NCI-H446 (cell line): Measurements from ENCODE around the gene FN1.
"Not testable (repeated sequence)": the region's sequence is repeated elsewhere in the genome, so short reads cannot be mapped to it uniquely, and the experiment has no call there.

Experiments used
- DNase-seq, 2 experiments: peaks; one replicate each; lab custom pipeline; 2025; lab: John Stamatoyannopoulos, UW

FN1 gene

GRCh38 chr2:215422676-215423075, 13.2 kb downstream of the FN1 start:
- no peak for DNase-seq

- DNase-seq, result no peak
Observed at GRCh38 chr2:215421859-215422461, 13.9 kb downstream of the FN1 start.

GRCh38 chr2:215420471-215420935, 15.4 kb downstream of the FN1 start:
- DNase-seq, result no peak

GRCh38 chr2:215419769-215420470, 15.9 kb downstream of the FN1 start:
- no peak for DNase-seq

GRCh38 chr2:215419113-215419512, 16.8 kb downstream of the FN1 start:
- no peak for DNase-seq

GRCh38 chr2:215418064-215418963, 17.6 kb downstream of the FN1 start:
- DNase-seq, result no peak

GRCh38 chr2:215417400-215417951, 18.4 kb downstream of the FN1 start:
- DNase-seq, result no peak

- no peak for DNase-seq
Observed at GRCh38 chr2:215416656-215417055, 19.2 kb downstream of the FN1 start.

- DNase-seq, result no peak
Observed at GRCh38 chr2:215415820-215416577, 19.9 kb downstream of the FN1 start.

GRCh38 chr2:215415218-215415617, 20.6 kb downstream of the FN1 start:
- no peak for DNase-seq

GRCh38 chr2:215414674-215415073, 21.2 kb downstream of the FN1 start:
- no peak for DNase-seq

GRCh38 chr2:215413974-215414373, 21.9 kb downstream of the FN1 start:
- DNase-seq, result no peak

- no peak for DNase-seq
Observed at GRCh38 chr2:215413484-215413777, 22.4 kb downstream of the FN1 start.

GRCh38 chr2:215411941-215412743, 23.7 kb downstream of the FN1 start:
- DNase-seq, result no peak

- no peak for DNase-seq
Observed at GRCh38 chr2:215410932-215411285, 25.0 kb downstream of the FN1 start.

- DNase-seq, result not testable (repeated sequence)
Observed at GRCh38 chr2:215410181-215410931, 25.5 kb downstream of the FN1 start.

GRCh38 chr2:215409331-215410127, 26.3 kb downstream of the FN1 start:
- DNase-seq, result no peak

GRCh38 chr2:215408441-215408840, 27.4 kb downstream of the FN1 start:
- not testable (repeated sequence) for DNase-seq

GRCh38 chr2:215407590-215408264, 28.1 kb downstream of the FN1 start:
- DNase-seq, result no peak
